Measurements from ENCODE around the gene PTPRR. TPM values are rescaled to one million over a fixed set of nuclear protein-coding genes. Genes with fewer than 3 reads are reported as not detected.

Gene PTPRR
- total and polyA plus RNA-seq, 2 donors (not counting 3 experiments of a cell fraction or from before 2014, with no cell fraction given) = 0.46 to 1.1 TPM

- Histone ChIP-seq H3K9me3 (replicated peaks; ENCODE audit: control insufficient read depth, insufficient read depth, low read length) (no peaks in the 10 kb centered on the region), H3K79me2 (ENCODE audit: control insufficient read depth, insufficient read depth, low read length) (no peaks in the 10 kb centered on the region), H3K4me3 (replicated peaks in 1 of 3; ENCODE audit: insufficient read depth in 1 of 3, low read depth in 1 of 3, low read length in 3 of 3) (no peak overlapping the region), H4K20me1 (replicated peaks; ENCODE audit: control insufficient read depth, extremely low read depth, insufficient read depth, low read length) (no peaks in the 10 kb centered on the region), H3K36me3 (ENCODE audit: control insufficient read depth in 2 of 2, extremely low read depth in 1 of 2, insufficient read depth in 2 of 2, low read length in 2 of 2) (no peaks in the 10 kb centered on the region), H3K4me1 (ENCODE audit: control insufficient read depth, extremely low read depth, insufficient read depth, low read length) (no peaks in the 10 kb centered on the region), H3K27ac (ENCODE audit: insufficient read depth, low read depth, low read length) (no peak overlapping the region), H3K9me1 (replicated peaks; ENCODE audit: control insufficient read depth, extremely low read depth, insufficient read depth, low read length) (no peaks in the 10 kb centered on the region), H2AFZ (ENCODE audit: low read depth, low read length) (no peak overlapping the region), H3K9ac (replicated peaks; ENCODE audit: extremely low read depth, insufficient read depth, low read length) (no peak overlapping the region), H3K27me3 (ENCODE audit: control insufficient read depth in 2 of 2, insufficient read depth in 2 of 2, low read length in 2 of 2) (peaks cover 0 to 3% of the 10 kb centered on the region in 2 experiments), H3K4me2 (ENCODE audit: insufficient read depth, low read length) (no peak overlapping the region)
- ChIA-PET CTCF (interaction anchor here (1.0 to 1.3 kb wide), 2 partner anchors 23 to 92 kb away, joined by 4 to 8 read pairs; no protein-coding TSS in a partner anchor), POLR2A (no interaction called here)
- no peak for TF ChIP-seq JUN (IDR thresholded peaks at IDR 0.05; ENCODE audit: borderline replicate concordance, insufficient read depth, insufficient read length, low read depth)
- no peak for TF ChIP-seq MAX (IDR thresholded peaks at IDR 0.05; ENCODE audit: insufficient read depth, insufficient read length)
- TF ChIP-seq POLR2AphosphoS5 (IDR thresholded peaks at IDR 0.05; ENCODE audit: insufficient read depth, low read depth, low read length) = no peak
- TF ChIP-seq CTCF (IDR thresholded peaks at IDR 0.05; ENCODE audit: extremely low read depth in 1 of 2, insufficient read depth in 1 of 2, low read depth in 1 of 2, low read length in 2 of 2) = no peak
- no peak for TF ChIP-seq POLR2A (IDR thresholded peaks at IDR 0.05; ENCODE audit: low read depth, low read length)
- TF ChIP-seq GATA2 (IDR thresholded peaks at IDR 0.05; ENCODE audit: insufficient read depth, insufficient read length, low read depth, low read length) = no peak
- TF ChIP-seq MYC (IDR thresholded peaks at IDR 0.05; ENCODE audit: low read depth, low read length) = no peak
- TF ChIP-seq FOS (IDR thresholded peaks at IDR 0.05; ENCODE audit: borderline replicate concordance, insufficient read depth, low read length) = no peak
- TF ChIP-seq EZH2 (IDR thresholded peaks at IDR 0.05; ENCODE audit: borderline replicate concordance, low read depth, low read length, severe bottlenecking) = no peak
- dilution Hi-C loops (cut with MboI; ENCODE audit: extremely low pct_ligation_motif_present, low sequenced_read_pairs) = no loop called here
- FAIRE-seq (no peak), DNase-seq (ENCODE audit: low read depth, low spot score) (no peak)
- intact Hi-C loops (cut with micrococcal nuclease) = no loop called here
- BruUV-seq (replicated peaks) = no TSS peak
Observed at GRCh38 chr12:70756791-70757190, 163.7 kb downstream of the PTPRR start.
